ENCODE data around the gene MARCHF3.
"Not testable (repeated sequence)": the region's sequence is repeated elsewhere in the genome, so short reads cannot be mapped to it uniquely, and the experiment has no call there.

DNA sequence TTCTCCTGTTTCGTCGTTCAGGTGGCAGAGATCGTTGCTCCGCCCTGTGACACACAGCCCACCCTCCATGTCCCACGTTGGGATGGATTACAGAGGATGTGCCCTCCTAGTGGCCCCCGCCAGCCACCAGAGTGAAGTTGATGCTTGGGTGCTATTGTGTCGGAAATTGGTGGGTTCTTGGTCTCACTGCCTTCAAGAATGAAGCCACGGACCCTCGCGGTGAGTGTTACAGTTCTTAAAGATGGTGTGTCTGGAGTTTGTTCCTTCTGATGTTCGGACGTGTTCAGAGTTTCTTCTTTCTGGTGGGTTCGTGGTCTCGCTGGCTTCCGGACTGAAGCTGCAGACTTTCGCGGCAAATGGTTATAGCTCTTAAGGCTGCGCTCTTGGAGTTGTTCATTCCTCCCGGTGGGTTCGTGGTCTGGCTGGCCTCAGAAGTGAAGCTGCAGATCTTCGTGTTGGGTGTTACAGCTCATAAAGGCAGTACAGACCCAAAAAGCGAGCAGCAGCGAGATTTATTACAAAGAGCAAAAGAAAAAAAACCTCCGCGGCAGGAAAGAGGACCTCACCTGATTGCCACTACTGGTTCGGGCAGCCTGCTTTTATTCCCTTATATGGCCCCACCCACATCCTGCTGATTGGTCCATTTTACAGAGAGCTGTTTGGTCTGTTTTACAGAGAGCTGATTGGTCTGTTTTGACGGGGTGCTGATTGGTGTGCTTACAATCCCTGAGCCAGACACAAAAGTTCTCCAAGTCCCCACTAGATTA, 176.6 kb downstream of the MARCHF3 start:
- TF ChIP-seq, protein P1, sequence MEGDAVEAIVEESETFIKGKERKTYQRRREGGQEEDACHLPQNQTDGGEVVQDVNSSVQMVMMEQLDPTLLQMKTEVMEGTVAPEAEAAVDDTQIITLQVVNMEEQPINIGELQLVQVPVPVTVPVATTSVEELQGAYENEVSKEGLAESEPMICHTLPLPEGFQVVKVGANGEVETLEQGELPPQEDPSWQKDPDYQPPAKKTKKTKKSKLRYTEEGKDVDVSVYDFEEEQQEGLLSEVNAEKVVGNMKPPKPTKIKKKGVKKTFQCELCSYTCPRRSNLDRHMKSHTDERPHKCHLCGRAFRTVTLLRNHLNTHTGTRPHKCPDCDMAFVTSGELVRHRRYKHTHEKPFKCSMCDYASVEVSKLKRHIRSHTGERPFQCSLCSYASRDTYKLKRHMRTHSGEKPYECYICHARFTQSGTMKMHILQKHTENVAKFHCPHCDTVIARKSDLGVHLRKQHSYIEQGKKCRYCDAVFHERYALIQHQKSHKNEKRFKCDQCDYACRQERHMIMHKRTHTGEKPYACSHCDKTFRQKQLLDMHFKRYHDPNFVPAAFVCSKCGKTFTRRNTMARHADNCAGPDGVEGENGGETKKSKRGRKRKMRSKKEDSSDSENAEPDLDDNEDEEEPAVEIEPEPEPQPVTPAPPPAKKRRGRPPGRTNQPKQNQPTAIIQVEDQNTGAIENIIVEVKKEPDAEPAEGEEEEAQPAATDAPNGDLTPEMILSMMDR (IDR thresholded peaks at IDR 0.05) = not testable (repeated sequence)
- not testable (repeated sequence) for TF ChIP-seq ZNF423 (CRISPR knock-in tag; IDR thresholded peaks at IDR 0.05); EMX1 (CRISPR knock-in tag; IDR thresholded peaks at IDR 0.05); TCF7 (CRISPR knock-in tag; IDR thresholded peaks at IDR 0.05; ENCODE audit: low read depth); ZNF121 (CRISPR knock-in tag; IDR thresholded peaks at IDR 0.05)
- TF ChIP-seq, protein P2, sequence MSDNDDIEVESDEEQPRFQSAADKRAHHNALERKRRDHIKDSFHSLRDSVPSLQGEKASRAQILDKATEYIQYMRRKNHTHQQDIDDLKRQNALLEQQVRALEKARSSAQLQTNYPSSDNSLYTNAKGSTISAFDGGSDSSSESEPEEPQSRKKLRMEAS (CRISPR knock-in tag; IDR thresholded peaks at IDR 0.05) = not testable (repeated sequence)
- TF ChIP-seq, protein P3, sequence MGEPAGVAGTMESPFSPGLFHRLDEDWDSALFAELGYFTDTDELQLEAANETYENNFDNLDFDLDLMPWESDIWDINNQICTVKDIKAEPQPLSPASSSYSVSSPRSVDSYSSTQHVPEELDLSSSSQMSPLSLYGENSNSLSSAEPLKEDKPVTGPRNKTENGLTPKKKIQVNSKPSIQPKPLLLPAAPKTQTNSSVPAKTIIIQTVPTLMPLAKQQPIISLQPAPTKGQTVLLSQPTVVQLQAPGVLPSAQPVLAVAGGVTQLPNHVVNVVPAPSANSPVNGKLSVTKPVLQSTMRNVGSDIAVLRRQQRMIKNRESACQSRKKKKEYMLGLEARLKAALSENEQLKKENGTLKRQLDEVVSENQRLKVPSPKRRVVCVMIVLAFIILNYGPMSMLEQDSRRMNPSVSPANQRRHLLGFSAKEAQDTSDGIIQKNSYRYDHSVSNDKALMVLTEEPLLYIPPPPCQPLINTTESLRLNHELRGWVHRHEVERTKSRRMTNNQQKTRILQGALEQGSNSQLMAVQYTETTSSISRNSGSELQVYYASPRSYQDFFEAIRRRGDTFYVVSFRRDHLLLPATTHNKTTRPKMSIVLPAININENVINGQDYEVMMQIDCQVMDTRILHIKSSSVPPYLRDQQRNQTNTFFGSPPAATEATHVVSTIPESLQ (CRISPR knock-in tag; IDR thresholded peaks at IDR 0.05) = not testable (repeated sequence)

Data from WTC11 (cell line).